Chondrocyte (in vitro differentiated cells): ENCODE measurements around the gene ACAP2. TPM values are rescaled to one million over a fixed set of nuclear protein-coding genes. Genes with fewer than 3 reads are reported as not detected.
A peak's percentile ranks its signal among the peaks of the same experiment; 100 is the strongest.

Source experiments
- DNase-seq: peaks from one replicate; pipeline ENCODE4 v3.0.0; 2021; ENCODE audit warnings: mixed read lengths, low spot score
- H3K27ac Mint-ChIP-seq: one replicate; pipeline ENCODE4 v1.8.0; 2021; ENCODE audit warnings: mild to moderate bottlenecking, moderate library complexity, mixed read lengths; ENCODE audit not compliant: unreplicated experiment
- H3K27me3 Mint-ChIP-seq: 2 replicates; pipeline ENCODE4 v1.8.0; 2021; ENCODE audit warnings: low read depth, mixed read lengths
- H3K36me3 Mint-ChIP-seq: 2 replicates; pipeline ENCODE4 v1.8.0; 2021; ENCODE audit warnings: low read depth, mixed read lengths
- H3K4me1 Mint-ChIP-seq: 2 replicates; pipeline ENCODE4 v1.8.0; 2021; ENCODE audit warnings: low read depth, mild to moderate bottlenecking, mixed read lengths
- H3K4me3 Mint-ChIP-seq: one replicate; pipeline ENCODE4 v1.8.0; 2021; ENCODE audit warnings: mild to moderate bottlenecking, moderate library complexity, mixed read lengths; ENCODE audit not compliant: unreplicated experiment
- H3K9me3 Mint-ChIP-seq: 2 replicates; pipeline ENCODE4 v1.8.0; 2021; ENCODE audit warnings: low read depth, mixed read lengths
- total RNA-seq: library from RNA; stranded (reverse); gene quantifications from 3 replicates; pipeline ENCODE4 v1.2.1, GENCODE V29; 2021
- TF ChIP-seq, protein P1 (sequence below): fragments of 200-600 bp; sonication (generic); IDR thresholded peaks from 2 replicates; pipeline ENCODE4 v1.5.0; 2021; ENCODE audit warnings: antibody characterized with exemption, mild to moderate bottlenecking, moderate library complexity

The ACAP2 gene
- total RNA-seq, 1 donor from 2014 or later: 43.3 TPM

DNA sequence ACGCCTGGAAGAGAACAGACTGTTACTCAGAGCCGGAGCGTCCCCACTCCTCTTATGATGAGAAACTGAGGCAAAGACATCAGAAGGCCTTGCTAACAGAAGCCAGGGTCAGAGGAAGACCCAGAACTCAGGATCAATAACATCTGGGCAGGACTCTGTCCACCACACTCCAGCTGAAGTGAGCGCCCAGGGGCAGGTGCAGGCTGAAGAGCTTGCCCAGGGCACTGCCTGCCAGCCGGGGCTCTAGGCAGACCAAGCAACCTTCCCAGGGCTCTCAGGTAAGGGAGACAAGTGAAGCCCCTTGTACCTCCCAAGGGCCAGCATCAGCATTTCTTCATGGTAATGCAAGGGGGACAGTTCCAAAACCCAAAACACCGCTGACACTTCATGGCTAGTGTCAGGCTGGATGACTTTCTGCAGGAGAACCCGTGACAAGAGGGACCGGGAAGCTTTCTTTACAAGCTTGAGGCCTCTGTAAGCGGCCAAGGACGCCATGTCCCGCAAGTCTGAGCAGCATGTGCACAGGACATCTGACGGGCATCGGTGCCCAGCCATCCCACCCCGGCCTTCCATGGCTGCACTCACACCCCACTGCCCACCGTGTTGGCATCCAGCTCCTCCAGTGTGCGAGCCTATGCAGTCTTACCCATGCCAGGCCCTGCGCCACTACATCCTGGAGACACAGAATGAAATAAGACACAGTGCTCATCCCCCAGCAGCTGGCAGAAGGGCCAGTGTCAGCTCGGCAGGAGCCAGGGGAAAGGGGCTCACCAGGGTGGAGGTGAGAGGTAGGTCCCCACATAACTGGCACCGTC lies 186.0 kb downstream of the ACAP2 start:
- H3K4me1 Mint-ChIP-seq: peaks cover 69% of the 10 kb centered on the region
- TF ChIP-seq, protein P1, sequence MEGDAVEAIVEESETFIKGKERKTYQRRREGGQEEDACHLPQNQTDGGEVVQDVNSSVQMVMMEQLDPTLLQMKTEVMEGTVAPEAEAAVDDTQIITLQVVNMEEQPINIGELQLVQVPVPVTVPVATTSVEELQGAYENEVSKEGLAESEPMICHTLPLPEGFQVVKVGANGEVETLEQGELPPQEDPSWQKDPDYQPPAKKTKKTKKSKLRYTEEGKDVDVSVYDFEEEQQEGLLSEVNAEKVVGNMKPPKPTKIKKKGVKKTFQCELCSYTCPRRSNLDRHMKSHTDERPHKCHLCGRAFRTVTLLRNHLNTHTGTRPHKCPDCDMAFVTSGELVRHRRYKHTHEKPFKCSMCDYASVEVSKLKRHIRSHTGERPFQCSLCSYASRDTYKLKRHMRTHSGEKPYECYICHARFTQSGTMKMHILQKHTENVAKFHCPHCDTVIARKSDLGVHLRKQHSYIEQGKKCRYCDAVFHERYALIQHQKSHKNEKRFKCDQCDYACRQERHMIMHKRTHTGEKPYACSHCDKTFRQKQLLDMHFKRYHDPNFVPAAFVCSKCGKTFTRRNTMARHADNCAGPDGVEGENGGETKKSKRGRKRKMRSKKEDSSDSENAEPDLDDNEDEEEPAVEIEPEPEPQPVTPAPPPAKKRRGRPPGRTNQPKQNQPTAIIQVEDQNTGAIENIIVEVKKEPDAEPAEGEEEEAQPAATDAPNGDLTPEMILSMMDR: no peak
- no peaks in the 10 kb centered on the region for H3K27me3 Mint-ChIP-seq
- no peak for DNase-seq
- no peak overlapping the region for H3K4me3 Mint-ChIP-seq
- no peaks in the 10 kb centered on the region for H3K9me3 Mint-ChIP-seq
- no peaks in the 10 kb centered on the region for H3K36me3 Mint-ChIP-seq
- no peak overlapping the region for H3K27ac Mint-ChIP-seq

DNA sequence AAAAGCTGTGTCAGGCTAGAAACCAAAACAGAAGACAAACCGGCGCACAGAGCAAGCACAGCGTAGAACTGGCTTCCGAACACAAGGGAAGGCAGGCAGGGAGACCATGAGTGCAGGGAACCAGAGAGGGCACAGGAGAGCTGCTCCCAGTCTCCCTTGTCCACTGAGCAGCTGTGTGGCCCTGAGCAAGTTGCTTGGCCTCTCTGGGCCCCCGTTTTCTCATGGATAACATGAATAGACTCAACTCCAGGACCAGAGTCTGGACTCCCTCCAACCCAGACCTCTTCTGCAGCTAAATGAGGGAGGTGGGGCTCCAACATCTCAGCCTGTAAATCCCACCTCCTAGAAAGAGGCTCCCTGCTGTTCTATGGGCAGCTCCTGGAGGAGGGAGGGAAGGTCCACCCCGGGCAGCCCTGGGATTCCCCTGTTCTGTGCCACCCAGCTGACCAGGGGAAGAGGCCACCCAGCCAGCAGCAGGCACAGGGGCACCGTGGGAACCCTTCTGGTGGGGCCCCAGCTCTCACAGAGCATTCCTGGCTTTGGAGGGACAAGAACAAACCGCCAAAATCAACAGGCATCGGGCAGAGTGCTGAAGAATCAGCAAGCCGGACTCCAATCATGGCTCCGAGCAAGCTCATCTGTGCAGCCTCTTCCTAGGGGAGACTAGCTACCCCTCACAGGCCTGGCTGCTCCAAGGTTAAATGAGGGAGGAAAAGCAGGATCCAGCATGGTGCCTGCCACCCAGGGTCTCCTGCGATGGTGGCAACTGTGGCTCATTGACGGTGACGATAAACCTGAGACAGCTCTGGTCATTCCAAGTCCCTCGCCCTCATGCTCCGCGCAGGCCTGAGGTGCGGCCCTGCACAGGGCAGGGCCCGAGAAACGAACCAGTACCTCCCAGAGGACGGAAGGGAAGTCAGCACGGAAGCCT lies 187.0 kb downstream of the ACAP2 start:
- no peaks in the 10 kb centered on the region for H3K9me3 Mint-ChIP-seq
- H3K27me3 Mint-ChIP-seq: no peaks in the 10 kb centered on the region
- peaks cover 76% of the 10 kb centered on the region for H3K4me1 Mint-ChIP-seq
- H3K27ac Mint-ChIP-seq: peak overlapping the region; percentile 54
- TF ChIP-seq, protein P1: no peak
- H3K4me3 Mint-ChIP-seq: no peak overlapping the region
- no peak for DNase-seq
- no peaks in the 10 kb centered on the region for H3K36me3 Mint-ChIP-seq

DNA sequence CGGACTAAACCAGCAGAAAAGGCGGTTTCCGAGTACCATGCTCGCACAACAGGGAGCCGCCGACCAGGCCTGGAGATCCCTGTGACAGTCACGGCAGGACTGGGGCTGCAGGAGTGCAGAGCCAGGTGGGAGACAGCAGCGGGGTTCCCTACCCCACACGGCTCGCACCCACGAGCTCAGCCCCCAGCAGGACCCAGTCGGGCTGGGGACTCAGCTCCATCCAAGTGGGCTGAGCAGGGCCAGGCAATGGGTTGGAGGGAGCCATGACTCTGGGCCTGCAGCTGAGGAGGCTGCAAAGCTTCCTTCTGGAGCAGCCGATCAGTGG lies 187.7 kb downstream of the ACAP2 start:
- H3K4me1 Mint-ChIP-seq: peaks cover 77% of the 10 kb centered on the region
- no peaks in the 10 kb centered on the region for H3K36me3 Mint-ChIP-seq

DNA sequence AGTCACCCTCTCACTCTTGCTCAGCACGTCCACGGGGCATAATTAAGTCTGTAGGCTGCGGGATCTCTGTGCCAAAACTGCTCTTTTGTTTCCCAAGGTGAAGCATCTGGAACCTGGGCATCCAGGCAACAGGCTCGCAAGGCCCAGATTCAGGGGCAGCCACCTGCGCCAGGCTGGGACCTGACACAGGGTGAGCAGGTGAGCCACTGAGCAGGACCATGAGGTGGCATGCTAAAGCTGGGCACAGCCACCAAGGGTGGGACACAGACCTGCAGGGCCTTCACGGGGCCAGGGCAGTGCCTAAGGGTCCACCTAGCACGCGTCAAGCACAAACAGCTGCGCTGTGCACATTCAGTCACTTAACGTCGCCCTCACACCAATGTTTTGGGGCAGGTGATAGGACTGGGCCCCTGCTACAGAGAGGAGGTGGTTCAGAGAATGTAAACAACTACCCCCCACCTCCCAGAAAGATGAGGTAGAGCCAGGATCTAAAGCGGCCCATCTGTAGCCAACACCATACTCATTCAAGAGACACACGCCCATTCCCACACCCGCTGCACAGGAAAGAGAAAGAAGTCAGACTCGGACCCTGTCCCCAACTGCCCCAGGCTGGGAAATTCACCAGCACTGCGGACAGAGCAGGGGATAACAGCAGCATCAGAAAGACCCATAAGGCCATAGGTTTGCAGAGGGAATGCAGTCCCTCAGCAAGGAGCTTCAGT lies 188.2 kb downstream of the ACAP2 start:
- peaks cover 77% of the 10 kb centered on the region for H3K4me1 Mint-ChIP-seq
- H3K9me3 Mint-ChIP-seq: no peaks in the 10 kb centered on the region
- no peaks in the 10 kb centered on the region for H3K27me3 Mint-ChIP-seq
- H3K36me3 Mint-ChIP-seq: no peaks in the 10 kb centered on the region
- H3K4me3 Mint-ChIP-seq: no peak overlapping the region
- TF ChIP-seq, protein P1: no peak
- no peak for DNase-seq
- no peak overlapping the region for H3K27ac Mint-ChIP-seq

More for the DNA sequence above, 187.7 kb downstream of the ACAP2 start:
- TF ChIP-seq, protein P1: no peak
- no peak overlapping the region for H3K27ac Mint-ChIP-seq
- DNase-seq: no peak
- no peaks in the 10 kb centered on the region for H3K9me3 Mint-ChIP-seq
- no peak overlapping the region for H3K4me3 Mint-ChIP-seq
- no peaks in the 10 kb centered on the region for H3K27me3 Mint-ChIP-seq
